GM19395 (cell line): ENCODE measurements around the gene ZNF195.
"Not testable (repeated sequence)": the region's sequence is repeated elsewhere in the genome, so short reads cannot be mapped to it uniquely, and the experiment has no call there.

Source experiments
- ATAC-seq: cut with Tn5 transposase; IDR thresholded peaks from one replicate; pipeline ENCODE4 v1.9.1; 2021; ENCODE audit warnings: mild to moderate bottlenecking, moderate library complexity; ENCODE audit not compliant: unreplicated experiment

Gene ZNF195

GRCh38 chr11:3356858-3357257 lies 22.1 kb downstream of the ZNF195 start:
- ATAC-seq = no peak

- ATAC-seq = no peak
Observed at GRCh38 chr11:3353066-3353465, 25.9 kb downstream of the ZNF195 start.

- no peak for ATAC-seq
Observed at GRCh38 chr11:3347127-3347526, 31.8 kb downstream of the ZNF195 start.

GRCh38 chr11:3346587-3346986 lies 32.4 kb downstream of the ZNF195 start:
- ATAC-seq = no peak

GRCh38 chr11:3345736-3346135 lies 33.2 kb downstream of the ZNF195 start:
- no peak for ATAC-seq

- no peak for ATAC-seq
Observed at GRCh38 chr11:3344327-3345174, 34.4 kb downstream of the ZNF195 start.

- ATAC-seq = no peak
Observed at GRCh38 chr11:3342709-3343108, 36.2 kb downstream of the ZNF195 start.

- no peak for ATAC-seq
Observed at GRCh38 chr11:3341298-3341697, 37.6 kb downstream of the ZNF195 start.

GRCh38 chr11:3340025-3340424 lies 38.9 kb downstream of the ZNF195 start:
- ATAC-seq = no peak

- no peak for ATAC-seq
Observed at GRCh38 chr11:3339340-3339624, 39.7 kb downstream of the ZNF195 start.

- no peak for ATAC-seq
Observed at GRCh38 chr11:3338569-3339339, 40.2 kb downstream of the ZNF195 start.

- ATAC-seq = not testable (repeated sequence)
Observed at GRCh38 chr11:3336420-3336819, 42.5 kb downstream of the ZNF195 start.

GRCh38 chr11:3333157-3333556 lies 45.8 kb downstream of the ZNF195 start:
- not testable (repeated sequence) for ATAC-seq

- not testable (repeated sequence) for ATAC-seq
Observed at GRCh38 chr11:3331078-3331477, 47.9 kb downstream of the ZNF195 start.

GRCh38 chr11:3330064-3330463 lies 48.9 kb downstream of the ZNF195 start:
- not testable (repeated sequence) for ATAC-seq

GRCh38 chr11:3328503-3328902 lies 50.4 kb downstream of the ZNF195 start:
- ATAC-seq = not testable (repeated sequence)

GRCh38 chr11:3326450-3326849 lies 52.5 kb downstream of the ZNF195 start:
- ATAC-seq = not testable (repeated sequence)

- not testable (repeated sequence) for ATAC-seq
Observed at GRCh38 chr11:3324724-3325123, 54.2 kb downstream of the ZNF195 start.
